HG03571 (cell line): Measurements from ENCODE around the gene TMEM204.

ENCODE experiments used
- ATAC-seq: cut with Tn5 transposase; IDR thresholded peaks from one replicate; pipeline ENCODE4 v1.9.1; 2021; ENCODE audit not compliant: unreplicated experiment

Gene TMEM204

GRCh38 chr16:1499756-1500464, 33.6 kb upstream of the TMEM204 start:
- ATAC-seq, result no peak

GRCh38 chr16:1500465-1501150, 32.9 kb upstream of the TMEM204 start:
- ATAC-seq, result no peak

- no peak for ATAC-seq
These were observed 31.8 kb upstream of the TMEM204 start for GRCh38 chr16:1501630-1502029.

GRCh38 chr16:1502092-1503004, 31.1 kb upstream of the TMEM204 start:
- ATAC-seq, result no peak

GRCh38 chr16:1503110-1503955, 30.1 kb upstream of the TMEM204 start:
- ATAC-seq, result no peak

GRCh38 chr16:1505073-1505844, 28.2 kb upstream of the TMEM204 start:
- ATAC-seq, result no peak

- ATAC-seq, result no peak
These were observed 27.6 kb upstream of the TMEM204 start for GRCh38 chr16:1505912-1506311.

GRCh38 chr16:1506494-1507213, 26.8 kb upstream of the TMEM204 start:
- ATAC-seq, result no peak

- no peak for ATAC-seq
These were observed 24.8 kb upstream of the TMEM204 start for GRCh38 chr16:1508494-1509187.

- ATAC-seq, result no peak
These were observed 23.9 kb upstream of the TMEM204 start for GRCh38 chr16:1509307-1510221.

GRCh38 chr16:1510272-1510671, 23.2 kb upstream of the TMEM204 start:
- ATAC-seq, result no peak

GRCh38 chr16:1510941-1511351, 22.5 kb upstream of the TMEM204 start:
- no peak for ATAC-seq

GRCh38 chr16:1511662-1512569, 21.6 kb upstream of the TMEM204 start:
- ATAC-seq, result no peak

- no peak for ATAC-seq
These were observed 20.7 kb upstream of the TMEM204 start for GRCh38 chr16:1512774-1513173.

- no peak for ATAC-seq
These were observed 19.0 kb upstream of the TMEM204 start for GRCh38 chr16:1514507-1514906.

GRCh38 chr16:1518626-1519135, 14.8 kb upstream of the TMEM204 start:
- no peak for ATAC-seq
